BLaER1 treated with 17β-estradiol and CSF1 and Interleukin-3, amounts not matched to agents 10 nM and 100 nM (cell line): ENCODE results near the gene TSPO2.

Source experiments
- H3K27ac ChIP-seq, 11 experiments: shearing (Covaris generic); formaldehyde crosslinking; 2 replicates each; pipeline ENCODE4 v1.8.1; 2022
- H3K27me3 ChIP-seq, 11 experiments: shearing (Covaris generic); formaldehyde crosslinking; 2 replicates each; pipeline ENCODE4 v1.8.1; 2022
- H3K36me3 ChIP-seq, 11 experiments: shearing (Covaris generic); formaldehyde crosslinking; 2 replicates each; pipeline ENCODE4 v1.8.1; 2022
- H3K4me1 ChIP-seq, 10 experiments: shearing (Covaris generic); formaldehyde crosslinking; 2 replicates each; pipeline ENCODE4 v1.8.1; 2022
- H3K4me2 ChIP-seq, 11 experiments: shearing (Covaris generic); formaldehyde crosslinking; 2 replicates each; pipeline ENCODE4 v1.8.1; 2022
- H3K4me3 ChIP-seq, 10 experiments: shearing (Covaris generic); formaldehyde crosslinking; 2 replicates each; pipeline ENCODE4 v1.8.1; 2022
- H3K9ac ChIP-seq, 11 experiments: shearing (Covaris generic); formaldehyde crosslinking; 2 replicates each; pipeline ENCODE4 v1.8.1; 2022
- H3K9me3 ChIP-seq, 11 experiments: shearing (Covaris generic); formaldehyde crosslinking; replicated peaks in 1 of 11; 2 replicates each; pipeline ENCODE4 v1.8.1; 2022
- H4K20me1 ChIP-seq, 11 experiments: shearing (Covaris generic); formaldehyde crosslinking; 2 replicates each; pipeline ENCODE4 v1.8.1; 2022
- Cebpa-rat ChIP-seq, 11 experiments: shearing (Covaris generic); IDR thresholded peaks; 2 replicates each; pipeline ENCODE4 v1.8.1; 2022

The TSPO2 gene

DNA sequence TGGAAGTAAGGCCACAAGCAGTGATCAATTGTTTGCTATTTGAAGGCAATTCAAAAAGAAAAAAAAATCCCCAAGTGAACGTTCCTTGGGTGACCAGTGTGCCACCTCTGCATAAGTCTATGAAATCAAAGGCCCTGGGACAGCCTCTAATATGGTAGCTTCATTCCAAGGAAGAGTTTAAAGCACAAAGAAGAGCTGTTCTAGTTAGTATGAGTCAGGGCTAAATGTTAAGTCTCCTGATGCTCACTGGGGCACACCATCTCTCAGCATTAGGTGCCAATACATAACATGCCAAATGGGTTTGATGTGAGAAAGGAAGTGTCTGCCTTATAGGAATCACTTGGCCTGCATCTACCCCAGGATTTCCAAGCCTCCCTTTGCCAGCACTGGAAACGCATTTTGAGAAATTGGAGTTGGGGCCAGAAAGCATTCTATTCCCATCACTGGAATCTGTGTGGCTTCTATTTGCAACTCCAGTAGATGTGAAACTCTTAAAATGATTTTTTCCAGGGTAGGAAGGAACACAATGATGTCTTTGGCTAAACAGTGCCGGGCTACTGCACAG, 16.2 kb upstream of the TSPO2 start:
- H3K9ac ChIP-seq: peak overlapping the region in 7 of 11 experiments; percentile 26 to 93 (median 90); a peak in 6 of 22 replicates
- peak overlapping the region in 3 of 11 experiments; percentile 95; a peak in 2 of 22 replicates for H3K27ac ChIP-seq

DNA sequence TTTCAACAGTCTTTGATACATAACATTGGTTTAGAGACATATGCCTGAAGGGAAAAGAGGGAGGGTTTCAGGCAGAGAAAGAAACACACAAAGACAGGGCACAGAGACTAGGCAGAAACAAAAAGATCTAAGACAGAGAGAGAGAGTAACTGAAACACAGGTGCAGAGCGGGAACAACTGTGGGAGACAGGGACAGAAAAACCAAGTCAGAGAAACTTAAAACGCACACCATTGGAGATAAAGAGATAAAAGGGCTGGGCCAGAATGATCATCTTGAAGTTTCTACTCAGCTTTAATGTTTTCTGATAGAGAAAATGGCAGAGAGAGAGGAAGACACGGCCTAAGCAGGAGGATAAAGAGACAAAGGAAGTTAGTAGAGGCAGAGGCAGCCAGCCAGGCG, 15.0 kb upstream of the TSPO2 start:
- Histone ChIP-seq H3K4me3 (peak overlapping the region; percentile 55 to 75 (median 65)), H3K27ac (peak overlapping the region; percentile 41 to 97 (median 95); a peak in 21 of 22 replicates), H3K27me3 (no peaks in the 10 kb centered on the region), H3K36me3 (peaks cover 0 to 14% (median 0%) of the 10 kb centered on the region in 11 experiments; a peak in 4 of 22 replicates), H3K4me1 (peaks cover 34 to 55% (median 42%) of the 10 kb centered on the region in 10 experiments), H4K20me1 (no peaks in the 10 kb centered on the region), H3K4me2 (peak overlapping the region; percentile 92 to 99 (median 95)), H3K9ac (peak overlapping the region; percentile 84 to 93 (median 88); a peak in 21 of 22 replicates), H3K9me3 (no peaks in the 10 kb centered on the region)
- TF ChIP-seq Cebpa-rat (IDR thresholded peaks at IDR 0.05): no peak

More for the DNA sequence above, 16.2 kb upstream of the TSPO2 start:
- Histone ChIP-seq H3K4me3 (peak overlapping the region in 6 of 10 experiments; percentile 63 to 75 (median 70); a peak in 4 of 20 replicates), H3K4me1 (peaks cover 34 to 55% (median 42%) of the 10 kb centered on the region in 10 experiments), H3K9me3 (no peaks in the 10 kb centered on the region), H3K4me2 (peak overlapping the region; percentile 92 to 99 (median 95)), H3K27me3 (no peaks in the 10 kb centered on the region), H4K20me1 (no peaks in the 10 kb centered on the region), H3K36me3 (peaks cover 0 to 14% (median 0%) of the 10 kb centered on the region in 11 experiments; a peak in 4 of 22 replicates)
- no peak for TF ChIP-seq Cebpa-rat (IDR thresholded peaks at IDR 0.05)

DNA sequence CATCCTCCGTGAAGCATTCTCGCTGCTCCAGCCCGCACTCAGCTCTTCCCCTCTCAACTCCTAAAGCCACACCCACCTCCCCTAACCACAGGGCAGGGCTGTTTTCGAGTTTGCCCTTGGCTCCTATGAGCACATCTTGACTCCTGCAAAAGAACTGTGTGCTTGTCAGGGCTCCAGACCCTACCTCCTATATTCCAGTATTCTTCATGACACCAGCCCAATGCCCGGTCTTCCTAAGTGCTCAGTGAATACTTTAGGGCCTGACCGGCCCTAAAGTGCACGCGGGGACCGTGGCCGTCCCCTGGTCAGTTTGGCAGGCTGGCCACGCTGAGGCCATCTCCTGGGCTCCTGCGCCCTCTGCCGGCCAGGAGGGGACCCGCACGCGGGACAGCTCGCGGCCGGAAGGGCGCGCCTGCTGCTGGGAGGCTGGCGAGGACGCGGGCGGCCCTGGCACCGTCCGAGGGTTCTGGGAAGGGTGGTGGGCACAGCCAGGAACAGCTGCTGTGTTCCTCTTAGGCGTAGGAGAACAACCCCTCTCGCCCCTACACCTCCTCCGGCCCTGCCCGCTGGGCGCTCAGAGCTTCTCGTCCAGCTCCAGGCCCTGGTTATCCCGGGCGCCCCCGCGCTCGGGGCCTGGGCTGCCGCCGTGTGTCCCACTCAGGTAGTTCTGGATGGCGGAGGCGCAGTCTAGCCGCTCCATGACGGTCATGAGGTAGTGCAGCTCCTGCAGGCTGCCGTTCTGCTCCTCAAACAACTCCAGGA, 14.3 kb upstream of the TSPO2 start:
- Histone ChIP-seq H3K4me2 (peak overlapping the region; percentile 92 to 99 (median 95)), H3K4me1 (peaks cover 34 to 55% (median 42%) of the 10 kb centered on the region in 10 experiments), H3K9ac (peak overlapping the region; percentile 84 to 93 (median 88)), H3K9me3 (no peaks in the 10 kb centered on the region), H4K20me1 (no peaks in the 10 kb centered on the region), H3K27ac (peak overlapping the region; percentile 79 to 97 (median 95)), H3K4me3 (peak overlapping the region; percentile 55 to 75 (median 65)), H3K36me3 (peaks cover 0 to 13% (median 0%) of the 10 kb centered on the region in 11 experiments; a peak in 4 of 22 replicates), H3K27me3 (no peaks in the 10 kb centered on the region)
- TF ChIP-seq Cebpa-rat (IDR thresholded peaks at IDR 0.05): no peak

DNA sequence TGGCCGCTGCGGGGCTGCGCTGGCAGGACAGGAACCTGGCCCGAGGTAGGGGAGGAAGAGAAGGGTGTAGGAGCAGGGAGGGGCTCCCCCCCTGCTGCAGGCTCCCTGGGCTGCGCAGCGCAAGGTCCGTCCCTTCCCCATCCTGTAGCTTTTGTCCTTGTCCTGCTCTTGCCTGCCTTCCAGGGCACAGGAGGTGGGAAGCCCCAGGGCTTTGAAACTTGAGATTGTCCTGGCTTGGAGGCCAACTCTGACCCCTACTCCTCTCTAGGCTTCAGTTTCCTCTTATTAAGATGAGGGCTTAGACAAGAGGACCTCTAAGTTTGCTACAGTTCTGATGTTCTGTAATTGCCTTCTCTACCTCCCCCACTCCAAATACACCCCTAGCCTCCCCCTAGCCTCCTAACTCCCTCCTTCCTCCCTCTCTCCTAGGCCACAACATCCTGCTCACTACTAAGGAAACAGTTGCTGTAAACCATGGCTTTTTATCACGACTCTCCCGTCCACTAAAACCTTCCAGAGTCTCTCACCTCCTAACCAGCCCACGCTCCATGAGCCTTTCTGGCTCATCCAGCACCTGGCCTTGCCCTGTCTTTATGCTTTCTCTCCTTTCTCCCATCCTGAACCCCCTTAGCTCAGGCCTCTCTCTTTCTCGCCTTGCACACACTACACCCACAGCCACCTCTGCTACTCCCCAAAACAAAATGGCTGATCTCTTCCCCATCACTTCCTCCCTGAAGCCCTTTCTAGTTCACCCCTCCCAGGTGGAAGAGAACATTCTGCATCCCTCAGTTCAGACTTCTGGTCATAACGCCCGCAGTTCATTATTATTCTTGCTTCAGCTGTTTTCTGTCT, 13.5 kb upstream of the TSPO2 start:
- Histone ChIP-seq H3K4me3 (peak overlapping the region; percentile 55 to 75 (median 65)), H3K4me1 (peaks cover 34 to 55% (median 42%) of the 10 kb centered on the region in 10 experiments), H3K9ac (peak overlapping the region; percentile 84 to 93 (median 88)), H3K9me3 (no peaks in the 10 kb centered on the region), H3K27me3 (no peaks in the 10 kb centered on the region), H3K27ac (peak overlapping the region; percentile 79 to 97 (median 95)), H4K20me1 (no peaks in the 10 kb centered on the region), H3K4me2 (peak overlapping the region; percentile 92 to 99 (median 95)), H3K36me3 (peaks cover 0 to 8% (median 0%) of the 10 kb centered on the region in 11 experiments; a peak in 4 of 22 replicates)
- no peak for TF ChIP-seq Cebpa-rat (IDR thresholded peaks at IDR 0.05)

DNA sequence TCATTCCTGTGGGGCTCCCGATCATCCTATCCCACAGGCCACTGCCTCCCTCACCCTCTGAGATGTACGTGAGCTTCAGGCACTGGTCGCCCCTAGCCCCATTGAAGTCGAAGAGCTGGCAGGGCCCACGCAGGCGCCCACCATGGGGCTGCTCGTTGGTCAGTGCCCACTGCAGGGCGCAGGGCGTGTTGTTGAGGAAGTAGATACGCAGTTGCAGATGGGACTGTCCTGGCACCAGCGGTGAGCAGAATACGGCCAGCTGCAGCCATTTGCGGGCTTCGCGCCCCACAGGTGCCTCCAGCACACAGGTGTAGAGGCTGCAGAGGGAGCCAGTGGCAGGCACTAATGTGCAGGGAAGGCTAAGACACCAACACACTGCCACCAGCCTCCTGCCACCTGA, 9.4 kb upstream of the TSPO2 start:
- no peak overlapping the region for H3K4me3 ChIP-seq
- no peak overlapping the region for H3K4me2 ChIP-seq
- H3K27me3 ChIP-seq: no peaks in the 10 kb centered on the region
- no peak overlapping the region for H3K9ac ChIP-seq
- no peak for TF ChIP-seq Cebpa-rat (IDR thresholded peaks at IDR 0.05)
- H3K9me3 ChIP-seq: no peaks in the 10 kb centered on the region
- no peak overlapping the region for H3K27ac ChIP-seq
- H4K20me1 ChIP-seq: no peaks in the 10 kb centered on the region
- no peaks in the 10 kb centered on the region for H3K36me3 ChIP-seq
- peaks cover 10 to 30% (median 24%) of the 10 kb centered on the region in 10 experiments for H3K4me1 ChIP-seq

DNA sequence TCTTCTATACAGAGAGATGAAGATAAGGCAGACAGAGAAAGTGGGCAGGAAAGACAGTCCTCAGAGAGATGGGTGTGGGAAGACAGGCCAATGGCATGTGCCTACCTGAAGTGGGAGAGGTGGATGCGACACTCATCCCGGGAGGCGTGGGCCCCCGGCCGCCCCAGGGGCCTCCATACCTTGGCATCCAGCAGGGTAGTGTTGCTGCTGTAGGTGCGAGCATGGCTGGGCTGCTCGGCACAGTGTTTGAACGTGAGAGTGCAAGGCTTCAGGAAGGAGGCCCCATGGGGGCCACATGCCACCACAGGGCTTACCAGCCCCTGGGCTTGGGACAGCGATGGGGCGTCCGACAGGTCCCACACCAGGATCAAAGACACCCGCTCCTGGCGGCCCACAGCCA, 8.5 kb upstream of the TSPO2 start:
- no peak for TF ChIP-seq Cebpa-rat (IDR thresholded peaks at IDR 0.05)

DNA sequence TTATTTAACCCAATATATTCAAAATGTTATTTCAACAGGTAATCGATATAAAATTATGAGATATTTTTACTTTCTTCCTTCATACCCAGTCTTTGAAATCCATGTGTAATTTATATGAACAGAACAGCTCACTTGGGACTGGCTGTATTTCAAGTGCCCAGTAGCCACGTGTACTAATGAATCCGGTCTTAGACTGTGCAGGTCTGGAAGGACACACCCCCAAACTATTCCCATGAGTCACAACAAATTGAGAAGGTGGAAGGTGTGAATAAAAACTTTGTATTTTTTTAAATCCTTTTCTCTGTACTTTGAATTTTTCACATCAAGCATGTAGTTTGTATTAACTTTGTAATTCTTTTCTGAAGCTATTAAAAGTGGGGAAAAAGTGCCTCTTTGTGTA, 6.1 kb upstream of the TSPO2 start:
- no peak overlapping the region for H3K4me2 ChIP-seq
- no peaks in the 10 kb centered on the region for H4K20me1 ChIP-seq
- peaks cover 0 to 13% (median 6%) of the 10 kb centered on the region in 10 experiments; a peak in 9 of 20 replicates for H3K4me1 ChIP-seq
- TF ChIP-seq Cebpa-rat (IDR thresholded peaks at IDR 0.05): no peak
- H3K9ac ChIP-seq: no peak overlapping the region
- H3K27ac ChIP-seq: no peak overlapping the region
- no peaks in the 10 kb centered on the region for H3K27me3 ChIP-seq
- H3K9me3 ChIP-seq: no peaks in the 10 kb centered on the region
- H3K4me3 ChIP-seq: no peak overlapping the region
- H3K36me3 ChIP-seq: no peaks in the 10 kb centered on the region

More for the DNA sequence above, 8.5 kb upstream of the TSPO2 start:
- Histone ChIP-seq H3K27ac (no peak overlapping the region), H4K20me1 (no peaks in the 10 kb centered on the region), H3K9me3 (no peaks in the 10 kb centered on the region), H3K4me1 (peaks cover 4 to 22% (median 16%) of the 10 kb centered on the region in 10 experiments), H3K36me3 (no peaks in the 10 kb centered on the region), H3K9ac (no peak overlapping the region), H3K27me3 (no peaks in the 10 kb centered on the region), H3K4me2 (no peak overlapping the region), H3K4me3 (no peak overlapping the region)

DNA sequence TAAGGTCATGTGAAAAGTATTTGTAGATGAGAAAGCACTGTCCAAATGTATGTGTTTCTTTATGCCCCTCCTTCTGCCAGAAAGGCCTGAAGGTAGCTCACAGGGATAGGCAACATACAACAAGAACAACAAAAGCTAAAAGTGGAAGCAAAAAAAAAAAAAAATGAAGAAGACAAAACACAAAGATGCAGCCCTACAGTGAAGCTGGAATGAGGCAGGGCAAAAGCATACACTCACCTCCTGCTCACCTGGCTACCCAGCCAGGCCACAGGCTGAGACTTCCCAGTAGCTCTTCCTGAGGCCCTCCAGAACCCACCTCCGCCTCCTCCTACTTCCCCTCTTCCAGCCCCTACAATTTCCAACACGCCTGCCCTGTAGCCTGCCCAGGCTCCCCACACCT, 5.7 kb upstream of the TSPO2 start:
- H3K36me3 ChIP-seq: no peaks in the 10 kb centered on the region
- no peaks in the 10 kb centered on the region for H3K27me3 ChIP-seq
- no peaks in the 10 kb centered on the region for H3K9me3 ChIP-seq
- H4K20me1 ChIP-seq: no peaks in the 10 kb centered on the region
- no peak overlapping the region for H3K4me2 ChIP-seq
- H3K9ac ChIP-seq: no peak overlapping the region
- no peak for TF ChIP-seq Cebpa-rat (IDR thresholded peaks at IDR 0.05)
- H3K27ac ChIP-seq: no peak overlapping the region
- H3K4me1 ChIP-seq: peaks cover 0 to 13% (median 6%) of the 10 kb centered on the region in 10 experiments; a peak in 9 of 20 replicates
- H3K4me3 ChIP-seq: no peak overlapping the region
